ENCODE results near the gene PLCB3. TPM values are rescaled to one million over a fixed set of nuclear protein-coding genes. Genes with fewer than 3 reads are reported as not detected.

The PLCB3 gene
- total RNA-seq, 1 donor from 2014 or later, result 36.2 TPM

- Mint-ChIP-seq H3K36me3 (ENCODE audit: unreplicated experiment) (no peaks in the 10 kb centered on the region), H3K27ac (ENCODE audit: unreplicated experiment) (no peak within 1 kb of the TSS), H3K27me3 (ENCODE audit: unreplicated experiment) (peaks cover 4% of the 10 kb centered on the region), H3K9me3 (ENCODE audit: unreplicated experiment) (peaks cover under 1% of the 10 kb centered on the region), H3K4me1 (ENCODE audit: low read depth, unreplicated experiment) (no peaks in the 10 kb centered on the region), H3K4me3 (ENCODE audit: unreplicated experiment) (peak within 1 kb of the TSS; percentile 87)
- DNase-seq, result peak; percentile 95
- TF ChIP-seq CTCF (IDR thresholded peaks at IDR 0.05; ENCODE audit: partially characterized antibody, unreplicated experiment), result peak; percentile 54
These were observed 25.5 kb upstream of the PLCB3 start, which contains the start of the genes NUDT22 and TRPT1 for GRCh38 chr11:64225608-64226506. NUDT22 (plus strand) TSS chr11:64226274; CDS start chr11:64226653, 379 bp downstream. TRPT1 (minus strand) TSS chr11:64226186; CDS start chr11:64225860, 326 bp downstream.

GRCh38 chr11:64226507-64227051 is 24.8 kb upstream of the PLCB3 start:
- Mint-ChIP-seq H3K4me3 (ENCODE audit: unreplicated experiment) (peak overlapping the region; percentile 80), H3K36me3 (ENCODE audit: unreplicated experiment) (no peaks in the 10 kb centered on the region), H3K27ac (ENCODE audit: unreplicated experiment) (no peak overlapping the region), H3K27me3 (ENCODE audit: unreplicated experiment) (peaks cover 7% of the 10 kb centered on the region), H3K9me3 (ENCODE audit: unreplicated experiment) (peaks cover 2% of the 10 kb centered on the region), H3K4me1 (ENCODE audit: low read depth, unreplicated experiment) (no peaks in the 10 kb centered on the region)
- DNase-seq, result no peak
- no peak for TF ChIP-seq CTCF (IDR thresholded peaks at IDR 0.05; ENCODE audit: partially characterized antibody, unreplicated experiment)

GRCh38 chr11:64227405-64227956 is 23.8 kb upstream of the PLCB3 start:
- peaks cover 2% of the 10 kb centered on the region for H3K9me3 Mint-ChIP-seq (ENCODE audit: unreplicated experiment)
- peaks cover 10% of the 10 kb centered on the region for H3K27me3 Mint-ChIP-seq (ENCODE audit: unreplicated experiment)

GRCh38 chr11:64229090-64229743 is 22.1 kb upstream of the PLCB3 start:
- peaks cover 2% of the 10 kb centered on the region for H3K9me3 Mint-ChIP-seq (ENCODE audit: unreplicated experiment)
- peaks cover 12% of the 10 kb centered on the region for H3K27me3 Mint-ChIP-seq (ENCODE audit: unreplicated experiment)
- TF ChIP-seq CTCF (IDR thresholded peaks at IDR 0.05; ENCODE audit: partially characterized antibody, unreplicated experiment), result no peak
- H3K4me1 Mint-ChIP-seq (ENCODE audit: low read depth, unreplicated experiment), result no peaks in the 10 kb centered on the region
- no peaks in the 10 kb centered on the region for H3K36me3 Mint-ChIP-seq (ENCODE audit: unreplicated experiment)
- DNase-seq, result no peak
- H3K4me3 Mint-ChIP-seq (ENCODE audit: unreplicated experiment), result peak overlapping the region; percentile 88
- no peak overlapping the region for H3K27ac Mint-ChIP-seq (ENCODE audit: unreplicated experiment)

More at GRCh38 chr11:64227405-64227956, 23.8 kb upstream of the PLCB3 start:
- H3K27ac Mint-ChIP-seq (ENCODE audit: unreplicated experiment), result no peak overlapping the region
- H3K36me3 Mint-ChIP-seq (ENCODE audit: unreplicated experiment), result no peaks in the 10 kb centered on the region
- no peak for TF ChIP-seq CTCF (IDR thresholded peaks at IDR 0.05; ENCODE audit: partially characterized antibody, unreplicated experiment)
- no peak for DNase-seq
- peak overlapping the region; percentile 80 for H3K4me3 Mint-ChIP-seq (ENCODE audit: unreplicated experiment)
- no peaks in the 10 kb centered on the region for H3K4me1 Mint-ChIP-seq (ENCODE audit: low read depth, unreplicated experiment)

Data from glutamatergic neuron (in vitro differentiated cells).